ENCODE measurements around the gene CHCHD3. TPM values are rescaled to one million over a fixed set of nuclear protein-coding genes. Genes with fewer than 3 reads are reported as not detected.

Gene CHCHD3
- total and polyA plus RNA-seq, 4 donors = 25.5 to 37.8 (median 31.8) TPM

- TF ChIP-seq REST (IDR thresholded peaks at IDR 0.05) (no peak), FOXA2 (IDR thresholded peaks at IDR 0.05) (no peak), RAD21 (IDR thresholded peaks at IDR 0.05) (no peak), TAF1 (conservative IDR thresholded peaks at IDR 0.05) (no peak)
Measured at GRCh38 chr7:133030346-133030745, 51.5 kb downstream of the CHCHD3 start (continued).

- Histone ChIP-seq H3K4me1 (ENCODE audit: control insufficient read depth in 4 of 4, insufficient read depth in 4 of 4, low read length in 3 of 4) (no peaks in the 10 kb centered on the region), H3K27me3 (ENCODE audit: control insufficient read depth in 4 of 4, insufficient read depth in 4 of 4, low read length in 3 of 4) (no peaks in the 10 kb centered on the region), H3K4me3 (ENCODE audit: low read depth in 1 of 3, low read length in 3 of 3) (no peak overlapping the region), H3K9me3 (ENCODE audit: control insufficient read depth in 4 of 4, low read length in 3 of 4) (no peaks in the 10 kb centered on the region), H3K9ac (ENCODE audit: low read depth in 1 of 2, low read length in 2 of 2) (no peak overlapping the region), H3K36me3 (ENCODE audit: control insufficient read depth in 4 of 4, insufficient read depth in 3 of 4, low read depth in 1 of 4, low read length in 3 of 4) (no peaks in the 10 kb centered on the region), H3K27ac (ENCODE audit: low read depth in 1 of 2, low read length in 2 of 2) (no peak overlapping the region)
- no peak for DNase-seq (ENCODE audit: low spot score)
- TF ChIP-seq RXRA (IDR thresholded peaks at IDR 0.05) (no peak), ATF3 (IDR thresholded peaks at IDR 0.05) (no peak), NR2F2 (IDR thresholded peaks at IDR 0.05) (no peak), HNF4A (conservative IDR thresholded peaks at IDR 0.05) (no peak), EGR1 (IDR thresholded peaks at IDR 0.05; ENCODE audit: low read depth in 2 of 2) (no peak), ZBTB33 (IDR thresholded peaks at IDR 0.05) (no peak), FOXA2 (IDR thresholded peaks at IDR 0.05) (no peak), FOXA1 (IDR thresholded peaks at IDR 0.05) (no peak), RAD21 (IDR thresholded peaks at IDR 0.05) (no peak), HNF4G (IDR thresholded peaks at IDR 0.05) (no peak), JUND (IDR thresholded peaks at IDR 0.05) (no peak), TAF1 (conservative IDR thresholded peaks at IDR 0.05) (no peak)
- WGBS = 90% methylated on average over 5 of the region's 5 CpGs
Measured at GRCh38 chr7:133029463-133029862, 52.4 kb downstream of the CHCHD3 start.

- H3K36me3 ChIP-seq (ENCODE audit: control insufficient read depth in 4 of 4, insufficient read depth in 3 of 4, low read depth in 1 of 4, low read length in 3 of 4) = peaks cover 0 to 4% (median 0%) of the 10 kb centered on the region in 4 donors
- H3K27me3 ChIP-seq (ENCODE audit: control insufficient read depth in 4 of 4, insufficient read depth in 4 of 4, low read length in 3 of 4) = no peaks in the 10 kb centered on the region
- no peak for DNase-seq (ENCODE audit: low spot score)
- no peak for TF ChIP-seq JUND (IDR thresholded peaks at IDR 0.05)
- TF ChIP-seq SP1 (IDR thresholded peaks at IDR 0.05) = no peak
- TF ChIP-seq RXRA (IDR thresholded peaks at IDR 0.05) = no peak
- TF ChIP-seq FOXA2 (IDR thresholded peaks at IDR 0.05) = no peak
- TF ChIP-seq ATF3 (IDR thresholded peaks at IDR 0.05) = no peak
- TF ChIP-seq CTCF (IDR thresholded peaks at IDR 0.05; ENCODE audit: low read depth, low read length, missing input control) = no peak
- no peak for TF ChIP-seq TAF1 (conservative IDR thresholded peaks at IDR 0.05)
- no peak for TF ChIP-seq GABPA (IDR thresholded peaks at IDR 0.05 in 1 of 2, conservative IDR thresholded peaks at IDR 0.05 in 1 of 2)
- no peak for TF ChIP-seq FOXA1 (IDR thresholded peaks at IDR 0.05)
- TF ChIP-seq ZBTB33 (IDR thresholded peaks at IDR 0.05) = no peak
- no peak for TF ChIP-seq HNF4A (conservative IDR thresholded peaks at IDR 0.05)
- no peak for TF ChIP-seq RAD21 (IDR thresholded peaks at IDR 0.05)
- no peak for TF ChIP-seq REST (IDR thresholded peaks at IDR 0.05)
Measured at GRCh38 chr7:133027397-133027796, 54.5 kb downstream of the CHCHD3 start.

More at GRCh38 chr7:133027397-133027796, 54.5 kb downstream of the CHCHD3 start:
- H3K27ac ChIP-seq (ENCODE audit: low read depth in 1 of 2, low read length in 2 of 2) = no peak overlapping the region
- no peaks in the 10 kb centered on the region for H3K4me1 ChIP-seq (ENCODE audit: control insufficient read depth in 4 of 4, insufficient read depth in 4 of 4, low read length in 3 of 4)
- no peak overlapping the region for H3K9ac ChIP-seq (ENCODE audit: low read depth in 1 of 2, low read length in 2 of 2)
- H3K9me3 ChIP-seq (ENCODE audit: control insufficient read depth in 4 of 4, low read length in 3 of 4) = no peaks in the 10 kb centered on the region
- no peak overlapping the region for H3K4me3 ChIP-seq (ENCODE audit: low read depth in 1 of 3, low read length in 3 of 3)

Measured in liver (tissue), 9 donors.